ENCODE measurements around the gene PROCA1.
A peak's percentile ranks its signal among the peaks of the same experiment; 100 is the strongest.

PROCA1 gene

GRCh38 chr17:28711723-28712031 lies at the start of gene PROCA1:
Gene PROCA1, minus strand, starts transcription at chr17:28711888. Its CDS starts 228 bp downstream, at chr17:28711660.
- no peak for DNase-seq (ENCODE audit: low spot score)

- DNase-seq (ENCODE audit: low spot score): peak; percentile 26
Observed at GRCh38 chr17:28760601-28761562, 49.2 kb upstream of the PROCA1 start.

- DNase-seq (ENCODE audit: low spot score): no peak
Observed at GRCh38 chr17:28759256-28759865, 47.7 kb upstream of the PROCA1 start.

GRCh38 chr17:28758411-28759121 lies 46.9 kb upstream of the PROCA1 start:
- no peak for DNase-seq (ENCODE audit: low spot score)

GRCh38 chr17:28756049-28756804 lies 44.5 kb upstream of the PROCA1 start:
- DNase-seq (ENCODE audit: low spot score): no peak

- DNase-seq (ENCODE audit: low spot score): peak; percentile 68
Observed at GRCh38 chr17:28755486-28755885, 43.8 kb upstream of the PROCA1 start.

GRCh38 chr17:28751600-28752366 lies 40.1 kb upstream of the PROCA1 start:
- no peak for DNase-seq (ENCODE audit: low spot score)

GRCh38 chr17:28750178-28751047 lies 38.7 kb upstream of the PROCA1 start:
- DNase-seq (ENCODE audit: low spot score): peak; percentile 79

GRCh38 chr17:28749516-28750177 lies 38.0 kb upstream of the PROCA1 start:
- no peak for DNase-seq (ENCODE audit: low spot score)

GRCh38 chr17:28748852-28749515 lies 37.3 kb upstream of the PROCA1 start:
- DNase-seq (ENCODE audit: low spot score): no peak

- DNase-seq (ENCODE audit: low spot score): no peak
Observed at GRCh38 chr17:28747801-28748750, 36.4 kb upstream of the PROCA1 start.

- DNase-seq (ENCODE audit: low spot score): no peak
Observed at GRCh38 chr17:28747051-28747691, 35.5 kb upstream of the PROCA1 start.

GRCh38 chr17:28746611-28747050 lies 34.9 kb upstream of the PROCA1 start:
- no peak for DNase-seq (ENCODE audit: low spot score)

GRCh38 chr17:28745786-28746411 lies 34.2 kb upstream of the PROCA1 start:
- no peak for DNase-seq (ENCODE audit: low spot score)

GRCh38 chr17:28744972-28745785 lies 33.5 kb upstream of the PROCA1 start:
- peak; percentile 57 for DNase-seq (ENCODE audit: low spot score)
